RPMI8226 (cell line): ENCODE data around the gene SPTBN4.
"Not testable (repeated sequence)": the region's sequence is repeated elsewhere in the genome, so short reads cannot be mapped to it uniquely, and the experiment has no call there.

ENCODE experiments used
- DNase-seq: peaks from one replicate; pipeline ENCODE4 v3.0.0-alpha.2; 2015

SPTBN4 gene

DNA sequence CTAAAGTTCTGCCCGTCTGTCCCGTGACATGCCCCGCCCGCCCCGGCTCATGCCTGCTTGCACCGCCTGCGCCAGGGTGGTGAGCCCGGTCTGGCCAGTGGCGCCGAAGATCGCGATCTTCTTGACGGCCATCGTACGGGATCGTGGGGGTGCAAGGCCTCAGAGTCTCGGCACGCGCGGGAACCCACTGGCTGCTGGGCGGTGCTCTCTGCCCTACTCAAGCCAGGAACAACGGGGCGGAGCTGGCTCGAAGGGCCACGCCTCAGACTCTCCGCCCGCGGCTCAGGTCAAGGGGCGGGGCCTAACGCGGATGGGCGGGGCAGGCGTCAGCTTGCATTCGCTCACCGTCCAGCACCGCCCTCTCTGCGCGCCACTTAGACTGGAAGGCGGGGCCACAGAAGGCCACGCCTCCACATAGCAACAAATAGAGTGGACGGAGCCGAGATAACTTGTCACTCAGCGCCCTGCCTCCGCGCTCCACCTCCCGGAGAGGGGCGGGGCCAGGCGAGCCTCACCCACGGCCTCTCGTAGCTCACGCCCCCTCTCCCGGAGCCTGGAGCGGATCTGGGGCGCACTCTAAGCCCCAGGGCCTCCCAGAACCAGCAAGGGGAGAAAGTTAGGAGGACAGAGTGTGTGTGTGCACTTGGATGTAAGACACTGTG, 1.1 kb upstream of the SPTBN4 start, which contains the start of gene BLVRB:
BLVRB (minus strand) TSS at position 189 of the 662 bp plus-strand sequence; CDS start at position 132, 57 bp downstream.
- DNase-seq: peak; percentile 98

DNA sequence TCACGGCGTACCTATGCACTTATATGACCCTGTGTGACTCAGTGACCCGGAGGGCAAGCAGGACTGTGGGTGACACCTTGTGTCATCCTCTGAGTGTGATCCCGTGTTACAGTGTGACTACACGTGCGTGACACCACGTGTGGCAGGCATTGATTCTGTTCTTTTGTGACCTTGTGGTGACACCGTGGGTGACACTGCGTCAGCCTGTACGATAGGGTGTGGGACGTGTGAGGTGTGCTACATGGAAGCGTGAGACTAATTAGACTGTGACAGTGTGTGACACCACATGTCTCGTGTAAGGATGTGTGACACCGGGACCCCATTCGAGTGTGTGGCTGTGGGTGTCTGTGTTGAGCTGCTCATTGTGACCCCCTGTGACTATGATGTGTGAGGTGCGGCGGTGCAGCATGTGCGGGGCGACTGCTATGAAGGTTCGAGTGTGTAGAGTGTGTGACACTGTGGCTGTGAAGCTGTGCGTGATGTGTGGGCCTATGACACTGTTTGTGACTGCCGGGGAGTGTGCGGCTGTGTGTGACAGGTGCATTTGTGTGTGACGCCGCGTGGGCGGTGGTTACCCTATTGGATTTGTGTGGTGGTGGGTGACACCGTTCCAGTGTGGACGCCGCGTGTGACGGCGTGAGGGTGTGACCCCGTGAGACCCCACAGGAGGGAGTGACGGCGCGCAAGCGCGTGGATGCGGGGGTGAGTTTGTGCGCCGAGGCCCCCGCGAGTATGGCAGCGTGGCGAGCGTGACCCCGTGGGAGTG, 399 bp upstream of the SPTBN4 start:
- no peak for DNase-seq

DNA sequence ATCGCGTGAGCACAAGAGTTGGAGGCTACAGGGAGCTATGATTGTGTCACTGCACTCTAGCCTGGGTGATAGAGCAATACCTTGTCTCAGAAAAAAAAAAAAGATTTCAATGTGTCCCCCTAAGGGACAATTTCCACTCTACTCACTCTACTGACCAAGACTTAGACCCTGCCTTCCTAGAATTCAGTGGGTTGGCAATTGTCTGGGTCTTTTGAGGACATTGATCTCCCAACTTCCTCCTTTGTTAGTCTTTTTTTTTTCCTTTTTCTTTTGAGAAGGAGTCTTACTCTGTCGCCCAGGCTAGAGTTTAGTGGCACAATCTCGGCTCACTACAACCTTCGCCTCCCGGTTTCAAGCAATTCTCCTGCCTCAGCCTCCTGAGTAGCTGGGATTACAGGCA, 2.2 kb downstream of the SPTBN4 start:
- DNase-seq: no peak

DNA sequence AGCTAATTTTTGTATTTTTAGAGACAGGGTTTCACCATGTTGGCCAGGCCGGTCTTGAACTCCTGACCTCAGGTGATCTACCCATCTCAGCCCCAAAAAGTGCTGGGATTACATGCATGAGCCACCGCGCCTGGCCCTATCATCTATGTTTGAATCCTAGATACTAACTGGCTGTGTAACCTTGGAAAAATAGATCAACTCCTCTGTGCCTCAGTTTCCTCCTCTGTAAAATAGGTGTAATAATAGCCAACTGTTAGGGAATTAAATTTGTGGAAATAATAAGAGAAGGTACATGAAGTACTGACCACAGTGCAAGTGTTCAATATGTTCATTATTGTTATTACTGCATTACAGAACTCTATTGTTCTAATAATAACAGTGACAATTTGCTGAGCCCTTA, 4.3 kb downstream of the SPTBN4 start:
- DNase-seq: no peak

DNA sequence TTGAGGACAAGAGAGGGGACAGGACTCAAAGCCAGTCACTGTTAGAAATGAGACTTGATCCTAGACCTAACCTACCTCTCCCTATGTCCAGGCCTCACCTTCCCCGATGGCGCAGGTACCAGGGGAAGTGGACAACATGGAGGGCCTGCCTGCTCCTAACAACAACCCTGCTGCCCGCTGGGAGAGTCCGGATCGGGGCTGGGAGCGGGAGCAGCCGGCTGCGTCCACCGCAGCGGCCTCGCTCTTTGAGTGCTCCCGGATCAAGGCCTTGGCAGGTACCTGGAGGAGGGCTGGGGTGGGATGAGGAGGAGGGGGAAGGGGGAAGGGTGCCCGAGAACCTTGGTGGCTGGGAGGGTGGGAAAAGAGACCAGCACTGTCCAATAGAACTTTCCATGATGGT, 5.7 kb downstream of the SPTBN4 start:
- no peak for DNase-seq

DNA sequence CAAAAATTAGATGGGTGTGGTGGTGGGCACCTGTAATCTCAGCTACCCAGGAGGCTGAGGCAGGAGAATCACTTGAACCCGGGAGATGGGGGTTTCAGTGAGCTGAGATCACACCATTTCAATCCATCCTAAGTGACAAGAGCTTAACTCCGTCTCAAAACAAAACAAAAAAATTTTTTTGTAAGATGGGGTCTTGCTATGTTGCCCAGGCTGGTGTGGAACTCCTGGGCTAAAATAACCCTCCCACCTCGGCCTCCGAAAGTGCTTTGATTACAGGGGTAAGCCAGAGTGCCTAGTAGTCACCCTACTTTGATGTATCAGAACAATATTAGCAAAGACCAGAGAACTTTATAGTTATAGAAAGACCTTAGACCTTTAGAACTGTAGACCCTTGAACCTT, 7.9 kb downstream of the SPTBN4 start:
- no peak for DNase-seq

DNA sequence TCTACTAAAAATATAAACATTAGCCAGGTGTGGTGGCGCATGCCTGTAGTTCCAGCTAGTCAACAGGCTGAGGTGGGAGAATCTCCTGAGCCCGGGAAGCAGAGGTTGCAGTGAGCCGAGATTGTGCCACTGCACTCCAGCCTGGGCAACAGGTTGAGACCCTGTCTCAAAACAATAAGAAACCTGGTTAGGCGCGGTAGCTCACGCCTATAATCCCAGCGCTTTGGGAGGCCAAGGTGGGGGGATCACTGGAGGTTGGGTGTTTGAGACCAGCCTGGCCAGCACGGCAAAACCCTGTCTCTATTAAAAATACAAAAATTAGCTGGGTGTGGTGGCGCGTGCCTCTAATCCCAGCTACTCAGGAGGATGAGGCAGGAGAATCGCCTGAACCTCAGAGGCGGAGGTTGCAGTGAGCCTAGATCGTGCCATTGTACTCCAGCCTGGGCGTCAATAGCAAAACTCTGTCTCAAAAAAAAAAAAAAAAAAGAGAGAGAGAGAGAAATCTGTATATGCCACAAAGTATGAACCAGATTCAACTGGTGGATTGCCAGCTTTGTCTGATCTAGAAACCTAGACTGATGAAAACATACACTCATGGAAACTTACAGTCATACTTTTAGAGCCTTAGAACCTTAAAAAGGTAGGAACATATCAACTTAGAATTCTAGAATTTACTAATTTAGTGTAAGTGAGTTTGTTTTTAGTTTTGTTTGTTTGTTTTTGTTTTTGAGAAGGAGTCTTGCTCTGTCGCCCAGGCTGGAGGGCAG, 9.3 kb downstream of the SPTBN4 start:
- not testable (repeated sequence) for DNase-seq

DNA sequence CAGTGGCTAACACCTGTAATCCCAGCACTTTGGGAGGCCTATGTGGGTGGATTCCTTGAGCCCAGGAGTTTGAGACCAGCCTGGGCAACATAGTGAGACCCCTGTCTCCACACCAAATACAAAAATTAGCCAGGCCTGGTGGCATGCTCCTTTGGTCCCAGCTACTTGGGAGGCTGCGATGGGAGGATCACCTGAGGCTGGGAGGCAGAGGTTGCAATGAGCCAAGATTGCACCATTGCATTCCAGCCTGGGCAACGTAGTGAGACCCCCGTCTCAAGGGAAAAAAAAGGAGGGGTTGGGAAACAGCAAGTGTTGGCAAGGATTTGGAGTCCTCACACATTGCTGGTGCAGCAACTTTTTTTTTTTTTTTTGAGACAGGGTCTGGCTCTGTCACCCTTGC, 19.2 kb downstream of the SPTBN4 start:
- no peak for DNase-seq

DNA sequence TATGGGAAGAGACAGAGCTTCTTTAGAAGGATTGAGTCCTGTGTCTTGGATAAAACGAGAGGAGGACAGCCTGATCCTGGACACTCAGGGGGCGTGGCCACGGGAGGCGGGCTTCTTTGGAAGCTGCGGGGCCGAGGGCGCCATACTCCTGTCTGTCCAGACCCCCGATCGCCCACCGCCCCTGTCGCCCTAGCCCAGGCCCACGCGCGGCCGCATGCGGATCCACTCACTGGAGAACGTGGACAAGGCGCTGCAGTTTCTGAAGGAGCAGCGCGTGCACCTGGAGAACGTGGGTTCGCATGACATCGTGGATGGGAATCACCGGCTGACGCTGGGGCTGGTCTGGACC, 23.1 kb downstream of the SPTBN4 start:
- no peak for DNase-seq

DNA sequence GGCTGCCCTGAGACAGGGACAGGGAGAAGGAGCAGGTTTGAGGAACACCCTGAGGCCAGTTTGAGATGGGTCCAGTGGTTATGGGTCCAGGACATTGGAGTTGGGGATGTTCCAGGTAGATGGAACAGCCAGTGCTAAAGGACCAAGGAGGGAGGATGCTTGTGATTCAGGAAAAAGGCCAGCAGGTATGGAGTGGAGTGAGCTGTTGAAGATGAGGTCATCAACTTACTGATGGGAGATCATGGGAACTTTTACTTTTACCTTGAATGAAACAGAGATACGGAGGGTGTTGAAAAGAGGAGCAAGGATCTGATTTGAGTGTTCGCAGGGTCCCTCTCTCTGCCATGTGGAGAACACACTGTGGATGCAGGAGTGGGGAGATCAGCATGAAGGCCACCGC, 25.5 kb downstream of the SPTBN4 start:
- DNase-seq: no peak

DNA sequence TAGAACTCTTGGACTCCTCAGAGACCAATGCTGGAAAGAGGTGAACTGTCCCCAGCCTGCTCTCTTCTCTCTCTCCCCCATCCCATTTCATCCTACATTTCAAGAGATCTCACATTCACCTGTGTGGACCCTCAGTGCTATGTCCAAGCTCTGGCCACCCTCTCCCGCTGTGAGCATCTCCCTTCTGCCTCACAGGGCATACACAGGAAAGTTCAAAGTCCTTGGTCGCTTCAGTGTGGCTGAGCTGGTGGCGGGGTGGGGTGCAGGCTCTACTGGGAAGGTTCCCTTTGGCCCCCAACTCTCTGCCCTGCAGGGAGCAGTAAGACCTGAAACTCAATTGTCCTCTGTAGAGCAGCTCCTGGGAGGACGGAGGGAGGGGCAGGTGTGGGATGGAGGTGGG, 27.0 kb downstream of the SPTBN4 start:
- DNase-seq: no peak

DNA sequence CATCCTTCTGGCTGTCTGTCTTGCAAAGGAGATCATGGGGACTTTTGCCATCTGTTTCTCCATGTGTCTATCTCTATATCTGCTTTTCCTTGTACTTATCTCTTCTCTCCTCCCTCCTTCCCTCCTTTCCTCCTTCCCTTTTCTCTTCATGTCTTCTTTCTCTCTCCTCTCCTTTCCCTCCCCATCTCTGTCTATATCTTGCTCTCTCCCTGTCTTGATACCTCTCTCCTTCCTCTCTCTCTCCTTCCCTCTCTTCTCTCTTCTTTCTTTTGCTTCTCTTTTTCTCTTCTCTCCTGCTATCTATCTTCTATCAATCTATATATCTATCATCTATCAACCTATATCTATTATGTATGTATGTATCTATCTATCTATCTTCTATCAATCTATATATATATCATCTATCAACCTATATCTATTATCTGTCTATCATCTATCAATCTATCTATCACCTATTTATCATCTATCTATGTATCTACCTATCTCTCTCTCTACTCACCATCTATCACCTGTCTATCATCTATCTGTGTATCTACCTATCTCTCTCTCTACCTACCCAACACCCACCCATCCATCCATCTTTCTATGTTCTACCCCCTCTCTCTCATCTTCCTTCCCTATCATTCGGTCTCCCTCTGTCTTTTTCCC, 27.5 kb downstream of the SPTBN4 start:
- no peak for DNase-seq

DNA sequence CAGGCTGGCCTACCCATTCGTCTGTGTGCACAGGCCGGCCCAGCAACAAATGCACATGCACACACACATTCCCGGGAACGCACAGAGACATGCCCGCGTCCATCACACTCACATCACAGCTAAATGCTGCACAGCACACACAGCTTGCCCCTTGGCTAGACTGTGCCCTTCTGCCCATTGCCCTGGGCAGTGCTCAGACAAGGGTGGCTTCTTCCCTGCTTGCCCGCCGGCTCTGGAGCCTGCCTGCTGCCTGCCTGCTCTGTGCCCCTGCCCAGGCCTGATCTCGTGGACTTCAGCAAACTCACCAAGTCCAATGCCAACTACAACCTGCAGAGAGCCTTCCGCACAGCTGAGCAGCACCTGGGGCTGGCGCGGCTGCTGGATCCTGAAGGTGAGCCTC, 30.4 kb downstream of the SPTBN4 start:
- no peak for DNase-seq

DNA sequence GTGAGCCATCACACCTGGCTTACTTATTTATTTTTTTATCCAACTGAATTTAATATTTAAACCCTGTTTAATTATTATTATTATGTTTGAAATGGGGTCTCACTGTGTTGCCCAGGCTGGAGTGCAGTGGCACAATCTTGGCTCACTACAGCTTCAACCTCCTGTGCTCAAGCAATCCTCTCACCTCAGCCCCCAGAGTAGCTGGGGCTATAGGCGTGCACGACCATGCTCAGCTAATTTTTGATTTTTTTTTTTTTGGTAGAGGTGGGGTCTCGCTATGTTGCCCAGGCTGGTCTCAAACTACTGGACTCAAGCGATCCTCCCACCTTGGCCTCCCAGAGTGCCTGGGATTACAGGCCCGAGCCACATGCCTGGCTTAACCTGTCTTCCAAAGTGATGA, 32.5 kb downstream of the SPTBN4 start:
- no peak for DNase-seq

DNA sequence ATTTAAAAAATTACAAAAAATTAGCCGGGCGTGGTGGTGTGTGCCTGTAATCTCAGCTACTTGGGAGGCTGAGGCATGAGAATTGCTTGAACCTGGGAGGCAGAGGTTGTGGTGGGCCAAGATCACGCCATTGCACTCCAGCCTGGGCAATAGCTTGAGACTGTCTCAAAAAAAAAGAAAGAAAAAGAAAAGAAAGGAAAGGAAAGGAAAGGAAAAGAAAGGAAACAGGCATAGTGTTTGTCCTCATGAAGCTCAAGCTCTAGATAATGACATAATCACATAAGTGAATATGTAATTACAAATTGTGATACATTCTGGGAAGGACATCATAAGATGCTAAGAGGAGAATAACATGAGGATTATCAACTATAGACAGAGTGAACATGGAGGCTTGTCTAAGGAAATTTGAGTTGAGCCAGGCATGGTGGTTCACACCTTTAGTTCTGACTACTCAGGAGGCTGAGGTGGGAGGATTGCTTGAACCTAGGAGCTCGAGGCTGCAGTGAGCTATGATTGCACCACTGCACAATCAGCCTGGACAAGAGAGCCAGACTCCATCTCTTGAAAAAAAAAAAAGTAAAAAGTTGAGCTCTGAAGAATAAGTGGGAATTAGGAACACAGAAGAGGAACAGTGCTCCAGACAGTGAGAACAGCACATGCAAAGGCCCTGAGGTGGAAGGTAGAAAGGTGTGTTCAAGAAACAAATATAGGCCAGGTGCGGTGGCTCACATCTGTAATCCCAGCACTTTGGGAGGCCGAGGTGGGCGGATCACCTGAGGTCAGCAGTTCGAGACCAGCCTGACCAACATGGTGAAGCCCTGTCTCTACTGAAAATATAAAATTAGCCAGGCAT, 34.1 kb downstream of the SPTBN4 start:
- DNase-seq: not testable (repeated sequence)

DNA sequence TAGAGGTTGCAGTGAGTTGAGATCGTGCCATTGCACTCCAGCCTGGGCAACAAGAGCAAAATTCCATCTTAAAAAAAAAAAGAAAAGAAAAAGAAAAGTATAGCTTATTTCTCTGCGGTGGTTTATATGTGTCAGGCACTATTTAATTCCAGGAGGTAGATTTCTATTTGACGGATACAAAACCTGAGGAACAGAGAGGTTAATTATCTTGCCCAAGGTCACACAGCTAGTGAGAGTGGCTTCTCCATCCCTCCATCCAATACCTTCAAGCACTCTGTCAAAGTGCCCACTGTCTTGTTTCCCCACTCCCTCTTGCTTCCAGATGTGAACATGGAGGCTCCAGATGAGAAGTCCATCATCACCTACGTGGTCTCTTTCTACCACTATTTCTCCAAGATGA, 34.8 kb downstream of the SPTBN4 start:
- DNase-seq: no peak

DNA sequence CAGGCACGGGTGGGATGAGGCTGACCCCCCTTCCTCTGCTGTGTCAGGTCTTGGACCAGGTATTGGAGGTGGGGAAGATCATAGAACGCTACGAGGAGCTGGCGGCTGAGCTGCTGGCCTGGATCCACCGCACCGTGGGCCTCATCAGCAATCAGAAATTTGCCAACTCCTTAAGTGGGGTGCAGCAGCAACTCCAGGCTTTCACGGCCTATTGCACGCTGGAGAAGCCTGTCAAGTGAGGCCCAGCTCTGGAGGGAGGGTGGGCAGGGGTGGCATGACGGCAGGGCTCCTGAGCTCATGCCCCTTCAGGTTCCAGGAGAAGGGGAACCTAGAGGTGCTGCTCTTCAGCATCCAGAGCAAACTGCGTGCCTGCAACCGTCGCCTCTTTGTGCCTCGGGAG, 35.3 kb downstream of the SPTBN4 start:
- no peak for DNase-seq

DNA sequence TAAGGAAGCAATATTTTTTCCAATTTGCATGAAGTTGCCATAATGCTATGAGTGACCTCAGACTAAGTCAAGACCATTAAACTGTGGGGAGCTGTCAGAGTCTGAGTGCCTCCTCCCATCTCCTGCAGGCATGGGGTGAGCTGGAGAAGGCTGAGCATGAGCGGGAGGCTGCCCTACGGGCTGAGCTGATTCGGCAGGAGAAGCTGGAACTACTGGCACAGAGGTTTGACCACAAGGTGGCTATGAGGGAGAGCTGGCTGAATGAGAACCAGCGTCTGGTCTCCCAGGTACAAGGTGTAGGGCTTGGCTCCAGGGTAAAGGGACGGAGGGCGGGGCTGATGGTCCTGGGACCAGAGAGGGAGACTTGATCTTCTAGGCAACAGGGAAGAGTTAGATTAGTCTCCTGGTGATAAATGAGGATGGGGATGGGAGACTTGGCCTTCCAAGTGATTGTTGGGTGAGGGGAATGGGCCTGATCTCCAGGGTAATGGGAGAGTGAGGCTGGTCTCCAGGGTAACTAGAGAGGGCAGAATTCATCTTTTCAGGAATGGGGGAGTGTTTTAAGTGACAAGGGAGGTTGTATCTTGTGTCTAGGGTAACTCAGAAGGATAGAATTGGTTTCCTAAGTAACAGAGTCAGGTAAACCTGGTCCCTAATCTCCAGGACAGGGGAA, 36.0 kb downstream of the SPTBN4 start:
- DNase-seq: peak; percentile 26

DNA sequence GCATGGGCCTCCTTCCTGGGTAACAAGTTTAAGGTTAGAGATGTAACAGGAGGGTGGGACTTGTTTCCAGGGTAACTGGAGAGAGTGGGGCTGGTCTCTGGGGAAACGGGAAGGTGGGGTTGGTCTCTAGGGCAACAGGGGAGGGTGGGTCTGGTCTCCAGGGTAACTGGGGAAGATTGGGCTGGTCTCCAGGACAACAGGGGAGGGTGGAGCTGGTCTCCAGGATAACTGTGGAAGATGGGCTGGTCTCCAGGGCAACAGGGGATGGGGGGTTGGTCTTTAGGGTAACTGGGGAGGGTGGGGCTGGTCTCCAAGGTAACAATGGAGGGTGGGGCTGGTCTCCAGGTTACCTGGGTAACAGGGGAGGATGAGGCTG, 36.5 kb downstream of the SPTBN4 start:
- DNase-seq: no peak

DNA sequence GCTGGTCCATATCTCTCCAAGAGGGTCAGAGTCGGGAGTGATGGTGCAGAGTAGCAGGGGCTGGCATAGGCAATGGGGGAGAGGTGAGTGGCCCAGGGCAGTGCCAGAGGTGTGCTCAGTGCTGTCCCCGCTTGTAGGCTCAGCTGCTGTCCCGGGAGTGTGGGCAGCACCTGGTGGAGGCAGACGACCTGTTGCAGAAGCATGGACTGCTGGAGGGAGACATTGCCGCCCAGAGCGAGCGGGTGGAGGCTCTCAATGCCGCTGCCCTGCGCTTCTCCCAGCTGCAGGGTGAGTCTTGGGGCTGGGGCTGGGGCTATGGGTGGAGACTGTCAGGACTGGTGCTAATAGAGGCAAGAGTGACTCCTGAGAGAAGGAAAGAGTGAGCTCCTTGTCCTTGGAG, 39.3 kb downstream of the SPTBN4 start:
- DNase-seq: peak; percentile 16

DNA sequence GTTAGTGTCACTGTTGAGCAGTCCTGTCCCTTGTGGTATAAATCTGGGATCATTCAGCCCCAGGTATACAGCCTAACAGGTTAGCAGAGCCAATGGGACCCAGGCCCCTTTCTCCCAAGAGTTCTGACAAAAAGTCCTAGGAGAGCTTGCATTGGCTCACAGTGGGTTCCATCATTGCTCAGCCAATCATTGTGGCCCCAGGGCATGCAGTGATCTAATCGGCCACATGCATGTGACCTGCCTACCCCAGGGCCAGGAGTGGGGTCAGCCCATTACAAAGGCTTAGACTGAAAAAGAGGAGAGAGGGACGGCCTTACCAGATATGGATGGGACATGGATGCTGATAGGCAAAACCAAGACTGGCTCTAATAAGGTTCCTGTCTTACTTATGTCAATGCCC, 41.1 kb downstream of the SPTBN4 start:
- DNase-seq: no peak

DNA sequence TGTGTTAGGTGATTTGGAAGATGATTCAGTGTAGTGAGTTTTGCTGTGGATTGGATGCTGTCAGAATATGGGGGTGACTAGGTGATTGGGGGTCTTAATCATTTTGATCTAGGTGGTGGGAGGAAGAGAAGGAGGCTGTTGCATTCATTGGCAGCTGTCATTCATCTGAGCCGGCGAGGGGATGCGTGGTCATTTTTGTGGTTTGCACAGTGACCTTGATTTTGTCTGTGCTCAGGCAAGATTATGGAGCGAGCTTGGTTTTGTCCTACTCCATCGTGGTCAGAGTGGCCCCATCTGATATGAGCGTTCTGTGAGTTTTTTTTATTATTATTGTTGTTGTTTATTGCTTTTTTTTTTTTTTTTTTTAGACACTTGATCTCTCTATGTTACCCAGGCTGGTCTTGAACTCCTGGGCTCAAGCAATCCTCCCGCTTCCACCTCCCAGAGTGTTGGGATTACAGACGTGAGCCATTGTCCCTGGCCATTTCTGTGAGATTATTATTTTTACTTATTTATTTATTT, 42.0 kb downstream of the SPTBN4 start:
- DNase-seq: no peak
